GM10266 (cell line): Measurements from ENCODE around the gene ZSWIM8.
"Not testable (repeated sequence)": the region's sequence is repeated elsewhere in the genome, so short reads cannot be mapped to it uniquely, and the experiment has no call there.

Experiments used
- DNase-seq: peaks from one replicate; pipeline ENCODE4 v3.0.0; 2012; ENCODE audit errors: extremely low spot score
- CTCF ChIP-seq: IDR thresholded peaks from 2 replicates; pipeline ENCODE4 v1.5.1; 2012; ENCODE audit warnings: mild to moderate bottlenecking, low read depth; ENCODE audit not compliant: control insufficient read depth, insufficient read depth; ENCODE audit errors: missing control alignments

ZSWIM8 gene

GRCh38 chr10:73785211-73785720 lies at the start of gene ZSWIM8:
ZSWIM8 (plus strand) TSS chr10:73785606; CDS start chr10:73785879, 273 bp downstream.
- peak; percentile 95 for DNase-seq
- TF ChIP-seq CTCF = no peak

GRCh38 chr10:73740501-73741254 lies 44.7 kb upstream of the ZSWIM8 start:
- DNase-seq = not testable (repeated sequence)

GRCh38 chr10:73742454-73742734 lies 43.0 kb upstream of the ZSWIM8 start:
- DNase-seq = no peak
- TF ChIP-seq CTCF = no peak

GRCh38 chr10:73743327-73743904 lies 42.0 kb upstream of the ZSWIM8 start:
- DNase-seq = no peak
- TF ChIP-seq CTCF = no peak

- DNase-seq = peak; percentile 91
- no peak for TF ChIP-seq CTCF
Observed at GRCh38 chr10:73743905-73744663, 41.3 kb upstream of the ZSWIM8 start, which contains the start of gene SEC24C. SEC24C (plus strand) TSS chr10:73744372; CDS start chr10:73746833, 2,461 bp downstream.

GRCh38 chr10:73744664-73744975 lies 40.8 kb upstream of the ZSWIM8 start:
- no peak for TF ChIP-seq CTCF

GRCh38 chr10:73746721-73747120 lies 38.7 kb upstream of the ZSWIM8 start:
- DNase-seq = no peak
- no peak for TF ChIP-seq CTCF

More at GRCh38 chr10:73744664-73744975, 40.8 kb upstream of the ZSWIM8 start:
- peak; percentile 40 for DNase-seq
